NCI-H748 treated with DMSO at 0.1 percent for 48 hours (cell line): ENCODE data around the gene MAK.
A peak's percentile ranks its signal among the peaks of the same experiment; 100 is the strongest.

Experiments used
- DNase-seq: peaks from one replicate; lab custom pipeline; 2025; lab: John Stamatoyannopoulos, UW

The MAK gene

GRCh38 chr6:10725716-10726115 is 112.6 kb downstream of the MAK start:
- DNase-seq, result no peak

DNA sequence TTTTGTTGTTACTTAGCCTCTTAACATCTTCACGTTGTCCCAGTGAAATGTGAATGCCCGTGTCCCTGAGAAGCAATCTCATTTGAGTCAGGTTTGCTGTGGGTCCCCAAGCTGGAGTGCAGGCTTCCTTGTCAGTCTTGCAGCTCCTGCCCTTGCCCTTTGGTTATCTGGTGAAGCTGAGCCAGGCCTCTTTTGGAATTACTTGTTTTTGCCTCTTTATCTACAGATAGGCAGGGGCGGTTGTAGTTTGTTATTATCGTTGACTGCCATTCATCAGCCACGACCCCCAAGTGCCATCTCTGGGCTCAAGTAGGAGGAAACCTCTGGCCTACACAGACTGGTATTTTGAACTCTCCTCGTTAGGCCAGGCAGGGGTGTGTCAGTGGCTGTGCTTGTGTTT is 113.3 kb downstream of the MAK start:
- DNase-seq, result no peak

DNA sequence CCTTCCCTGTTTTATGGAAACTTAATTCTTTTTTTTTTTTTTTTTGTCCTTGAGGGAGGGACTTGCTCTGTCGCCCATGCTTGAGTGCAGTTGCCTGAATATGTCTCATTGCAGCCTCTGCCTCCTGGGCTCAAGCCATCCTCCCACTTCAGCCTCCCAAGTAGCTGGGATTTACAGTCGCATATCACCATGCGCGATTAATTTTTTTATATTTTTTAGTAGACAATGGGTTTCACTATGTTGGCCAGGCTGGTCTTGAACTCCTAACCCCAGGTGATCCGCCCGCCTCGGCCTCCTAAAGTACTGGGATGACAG is 114.8 kb downstream of the MAK start:
- DNase-seq, result no peak

DNA sequence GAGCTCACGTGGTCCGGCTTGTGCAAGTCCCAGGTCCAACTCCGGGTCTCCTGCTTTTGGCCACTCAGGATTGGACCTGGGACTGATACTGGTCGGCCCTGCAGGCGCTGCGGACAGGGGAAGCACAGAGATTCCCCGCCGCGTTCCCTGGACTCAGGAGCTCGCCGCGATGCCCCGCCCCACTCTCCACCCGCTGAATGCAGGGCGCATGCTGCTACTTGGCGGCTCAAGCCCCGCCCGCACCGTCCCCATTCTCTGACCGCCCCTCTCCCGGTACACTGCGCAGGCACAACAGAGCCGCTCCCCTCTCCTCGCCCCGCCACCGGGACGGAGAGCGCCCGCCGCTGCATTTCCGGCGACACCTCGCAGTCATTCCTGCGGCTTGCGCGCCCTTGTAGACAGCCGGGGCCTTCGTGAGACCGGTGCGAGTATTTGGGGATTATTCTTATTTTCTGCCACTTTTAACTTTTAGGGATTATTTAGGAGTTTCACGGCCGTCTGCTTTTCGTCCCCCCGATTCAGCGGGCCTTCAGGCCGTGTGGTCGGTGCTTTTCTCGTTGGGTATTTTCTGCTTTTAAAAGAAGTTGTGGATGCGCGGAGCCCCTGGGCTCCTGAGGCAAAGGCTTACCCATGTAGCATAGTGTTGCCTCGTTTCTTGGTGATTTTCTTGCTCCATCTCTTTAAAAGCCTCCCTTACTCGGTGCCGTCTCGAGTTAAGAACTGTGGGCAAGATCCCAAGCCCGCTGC is 115.3 kb downstream of the MAK start, which contains the start of gene TMEM14C:
TMEM14C (plus strand) TSS at position 251 of the 747 bp plus-strand sequence. CDS start 1,544 bp downstream, outside the sequence.
- peak; percentile 99 for DNase-seq

DNA sequence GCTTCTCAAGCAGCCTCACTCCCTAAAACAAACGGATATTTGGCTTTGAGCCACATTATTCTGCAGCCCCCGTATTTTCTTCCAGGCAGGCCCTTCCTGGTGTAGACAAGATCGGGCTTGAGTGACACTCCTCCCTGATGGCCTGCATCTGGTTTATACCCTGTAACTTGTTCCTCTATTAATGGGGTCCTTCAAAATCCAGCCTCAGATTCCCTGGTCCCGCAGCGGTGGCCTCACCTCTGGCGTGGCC is 115.8 kb downstream of the MAK start:
- DNase-seq, result no peak

GRCh38 chr6:10721850-10722569 is 116.3 kb downstream of the MAK start:
- DNase-seq, result no peak

DNA sequence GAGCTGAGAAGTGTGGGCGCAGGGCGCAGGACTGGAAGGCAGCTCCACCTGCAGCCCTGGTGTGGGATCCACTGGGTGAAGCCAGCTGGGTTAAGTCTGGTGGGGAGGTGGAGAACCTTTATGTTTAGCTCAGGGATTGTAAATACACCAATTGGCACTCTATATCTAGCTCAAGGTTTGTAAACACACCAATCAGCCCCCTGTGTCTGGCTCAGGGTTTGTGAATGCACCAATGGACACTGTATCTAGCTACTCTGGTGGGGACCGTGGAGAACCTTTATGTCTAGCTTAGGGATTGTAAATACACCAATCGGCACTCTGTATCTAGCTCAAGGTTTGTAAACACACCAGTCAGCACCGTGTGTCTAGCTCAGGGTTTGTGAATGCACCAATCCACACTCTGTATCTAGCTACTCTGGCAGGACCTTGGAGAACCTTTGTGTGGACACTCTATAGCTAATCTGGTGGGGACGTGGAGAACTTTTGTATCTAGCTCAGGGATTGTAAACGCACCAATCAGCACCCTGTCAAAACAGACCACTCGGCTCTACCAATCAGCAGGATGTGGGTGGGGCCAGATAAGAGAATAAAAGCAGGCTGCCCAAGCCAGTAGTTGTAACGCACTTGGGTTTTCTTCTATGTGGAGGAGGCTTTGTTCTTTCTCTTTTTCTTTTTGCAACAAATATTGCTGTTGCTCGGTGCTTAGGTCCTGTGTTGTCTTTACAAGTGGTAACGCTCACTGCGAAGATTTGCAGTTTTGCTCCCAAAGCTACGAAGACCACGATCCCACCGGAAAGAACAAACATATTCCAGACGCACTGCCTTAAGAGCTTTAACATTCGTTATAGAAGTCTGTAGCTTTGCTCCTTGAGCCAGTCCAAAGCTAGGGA is 117.1 kb downstream of the MAK start:
- peak; percentile 29 for DNase-seq

DNA sequence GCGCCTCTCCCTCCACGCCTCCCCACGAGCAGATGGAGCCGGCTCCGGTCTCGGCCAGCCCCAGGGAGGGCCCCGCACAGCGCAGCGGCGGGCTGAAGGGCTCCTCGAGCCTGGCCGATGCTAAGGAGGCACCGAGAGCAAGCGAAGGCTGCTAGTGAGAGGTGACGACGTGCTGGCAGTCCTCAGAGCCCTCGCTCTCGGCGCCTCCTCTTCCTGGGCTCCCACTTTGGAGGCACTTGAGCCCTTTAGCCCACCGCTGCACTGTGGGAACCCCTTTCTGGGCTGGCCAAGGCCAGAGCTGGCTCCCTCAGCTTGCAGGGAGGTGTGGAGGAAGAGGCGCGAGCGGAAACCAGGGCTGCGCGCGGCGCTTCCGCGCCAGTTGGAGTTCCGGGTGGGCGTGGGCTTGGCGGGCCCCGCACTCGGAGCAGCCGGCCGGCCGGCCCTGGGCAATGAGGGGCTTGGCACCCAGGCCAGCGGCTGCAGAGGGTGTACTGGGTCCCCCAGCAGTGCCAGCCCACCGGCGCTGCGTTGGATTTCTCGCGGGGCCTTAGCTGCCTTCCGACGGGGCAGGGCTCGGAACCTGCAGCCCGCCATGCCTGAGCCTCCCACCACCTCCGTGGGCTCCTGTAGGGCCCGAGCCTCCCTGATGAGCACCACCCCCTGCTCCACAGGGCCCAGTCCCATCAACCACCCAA is 117.9 kb downstream of the MAK start:
- peak; percentile 23 for DNase-seq

GRCh38 chr6:10719964-10720264 is 118.4 kb downstream of the MAK start:
- no peak for DNase-seq

DNA sequence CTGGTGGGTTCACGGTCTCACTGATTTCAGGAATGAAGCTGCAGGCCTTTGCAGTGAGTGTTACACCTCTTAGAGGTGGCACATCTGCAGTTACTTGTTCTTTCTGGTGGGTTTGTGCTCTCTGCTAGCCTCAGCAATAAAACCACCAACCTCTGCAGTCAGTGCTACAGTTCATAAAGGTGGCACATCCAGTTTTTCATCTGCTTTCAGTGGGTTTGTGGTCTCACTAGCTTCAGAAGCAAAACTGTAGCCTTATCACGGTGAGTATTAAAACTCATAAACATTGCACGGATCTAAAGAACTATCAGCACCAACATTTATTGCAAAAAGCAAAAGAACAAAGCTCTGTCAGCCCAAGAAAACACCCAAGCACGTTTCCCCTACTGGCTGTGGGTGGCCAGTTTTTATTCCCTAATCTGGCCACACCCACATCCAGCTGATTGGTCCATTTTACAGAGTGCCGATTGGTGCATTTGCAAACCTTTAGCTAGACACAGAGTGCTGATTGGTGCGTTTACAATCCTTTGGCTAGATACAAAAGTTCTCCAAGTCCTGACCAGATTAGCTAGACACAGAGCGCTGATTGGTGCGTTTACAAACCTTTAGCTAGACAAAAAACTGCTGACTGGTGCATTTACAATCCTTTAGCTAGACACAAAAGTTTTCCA is 118.9 kb downstream of the MAK start:
- DNase-seq, result peak; percentile 21

GRCh38 chr6:10713962-10714361 is 124.4 kb downstream of the MAK start:
- DNase-seq, result no peak
